GM12872 (cell line): ENCODE measurements around the gene HOXA4.

ENCODE experiments used
- TF ChIP-seq, protein P1 (sequence below): IDR thresholded peaks from 3 replicates; pipeline ENCODE4 v1.5.1; 2011; ENCODE audit warnings: low read depth, mild to moderate bottlenecking, low read length, moderate library complexity; ENCODE audit not compliant: insufficient read depth

HOXA4 gene

DNA sequence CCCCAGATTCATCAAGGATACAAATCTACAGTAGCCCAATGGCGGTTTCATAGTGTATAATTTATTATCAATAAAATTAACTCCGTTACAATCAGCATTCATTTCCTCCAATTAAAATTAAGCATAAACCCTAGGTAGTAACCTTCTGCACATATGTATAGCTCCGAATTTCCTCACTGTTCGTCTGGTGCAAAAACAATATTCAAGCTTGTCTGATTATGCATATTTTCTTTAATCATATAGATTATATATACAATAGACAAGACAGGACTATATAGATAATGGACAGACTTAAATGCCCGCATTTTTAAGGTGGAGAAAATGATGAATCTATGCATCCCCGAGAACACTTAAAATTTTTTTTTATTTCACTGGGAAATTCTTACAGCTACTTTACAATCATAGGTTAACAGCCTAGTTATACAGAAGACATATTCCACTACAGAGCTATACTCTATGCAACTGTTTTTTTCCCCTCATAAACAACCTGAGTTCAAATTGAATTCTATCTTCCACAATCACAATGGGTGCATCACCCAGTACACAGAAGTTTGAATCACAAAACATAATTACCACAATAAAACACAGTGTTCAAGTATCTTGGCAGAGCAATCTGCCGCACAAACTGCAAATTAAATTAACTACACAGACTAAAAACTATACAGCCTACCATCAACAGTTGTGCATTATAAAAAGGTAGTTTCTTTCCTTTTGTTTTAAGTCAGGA is 32.2 kb upstream of the HOXA4 start:
- TF ChIP-seq, protein P1, sequence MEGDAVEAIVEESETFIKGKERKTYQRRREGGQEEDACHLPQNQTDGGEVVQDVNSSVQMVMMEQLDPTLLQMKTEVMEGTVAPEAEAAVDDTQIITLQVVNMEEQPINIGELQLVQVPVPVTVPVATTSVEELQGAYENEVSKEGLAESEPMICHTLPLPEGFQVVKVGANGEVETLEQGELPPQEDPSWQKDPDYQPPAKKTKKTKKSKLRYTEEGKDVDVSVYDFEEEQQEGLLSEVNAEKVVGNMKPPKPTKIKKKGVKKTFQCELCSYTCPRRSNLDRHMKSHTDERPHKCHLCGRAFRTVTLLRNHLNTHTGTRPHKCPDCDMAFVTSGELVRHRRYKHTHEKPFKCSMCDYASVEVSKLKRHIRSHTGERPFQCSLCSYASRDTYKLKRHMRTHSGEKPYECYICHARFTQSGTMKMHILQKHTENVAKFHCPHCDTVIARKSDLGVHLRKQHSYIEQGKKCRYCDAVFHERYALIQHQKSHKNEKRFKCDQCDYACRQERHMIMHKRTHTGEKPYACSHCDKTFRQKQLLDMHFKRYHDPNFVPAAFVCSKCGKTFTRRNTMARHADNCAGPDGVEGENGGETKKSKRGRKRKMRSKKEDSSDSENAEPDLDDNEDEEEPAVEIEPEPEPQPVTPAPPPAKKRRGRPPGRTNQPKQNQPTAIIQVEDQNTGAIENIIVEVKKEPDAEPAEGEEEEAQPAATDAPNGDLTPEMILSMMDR, result no peak

DNA sequence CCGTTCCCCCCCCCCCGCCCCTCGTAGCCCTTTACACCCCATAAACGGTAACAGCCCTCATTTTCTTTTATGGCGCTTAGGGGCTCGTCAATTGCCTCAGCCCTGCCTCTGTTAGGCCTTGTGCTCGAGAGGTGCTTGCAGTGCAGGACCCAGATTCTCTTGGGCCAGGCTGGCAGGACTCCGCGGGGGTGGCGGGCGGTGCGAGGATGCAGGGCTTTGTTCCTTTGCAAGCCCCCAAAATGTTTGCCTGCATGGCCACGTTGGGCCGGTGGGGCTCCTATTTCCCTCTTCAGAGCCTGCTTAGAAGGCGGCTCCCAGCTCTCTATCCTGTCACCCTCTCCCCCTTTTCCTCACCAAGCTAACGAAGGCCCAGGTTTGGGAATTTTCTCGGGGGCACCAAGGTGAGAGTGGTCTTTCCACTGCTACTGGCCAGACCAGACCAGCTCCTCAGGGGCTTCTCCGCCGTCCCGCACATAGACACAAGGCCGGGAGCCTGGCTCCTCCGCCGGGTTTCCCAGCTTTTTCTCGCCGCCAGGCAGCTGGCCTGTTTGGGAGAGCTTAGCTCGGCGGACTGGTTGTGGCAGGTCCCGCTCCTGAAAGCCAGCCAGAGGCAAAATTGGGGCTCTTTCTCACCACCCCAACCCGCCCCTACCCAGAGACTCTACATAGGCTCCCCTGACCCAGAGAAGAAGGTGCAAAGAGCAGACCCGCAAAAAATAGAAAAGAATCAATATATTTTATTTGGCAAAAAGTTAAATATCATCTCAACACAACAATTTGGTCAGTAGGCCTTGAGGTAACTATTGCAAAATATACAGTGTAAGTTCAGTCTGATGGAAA is 31.4 kb upstream of the HOXA4 start:
- TF ChIP-seq, protein P1, result no peak

DNA sequence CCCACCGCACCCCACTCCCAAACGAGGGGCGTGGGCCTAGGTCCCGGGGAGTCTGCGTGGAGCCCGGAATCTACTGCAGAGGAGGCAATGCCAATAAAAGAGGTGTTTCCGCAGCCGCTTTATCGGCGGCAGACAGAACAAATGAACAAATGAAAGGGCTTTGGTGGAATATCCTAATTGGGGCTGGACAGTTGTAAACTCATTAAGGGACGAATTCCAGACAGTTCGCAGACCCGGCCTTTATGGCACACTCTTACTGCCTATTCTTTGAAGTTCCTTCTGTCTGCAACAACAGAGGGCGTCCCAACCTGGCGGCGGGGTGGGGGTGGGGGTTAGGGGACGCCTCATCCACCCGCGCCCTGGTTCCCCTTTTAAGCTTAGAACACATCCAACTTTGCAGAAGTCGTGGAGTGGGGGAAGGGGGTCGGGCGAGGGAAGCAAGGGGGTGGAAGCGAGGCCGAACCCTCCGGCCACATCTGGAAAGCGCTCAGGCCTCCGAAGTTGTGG is 30.7 kb upstream of the HOXA4 start:
- TF ChIP-seq, protein P1, result no peak

DNA sequence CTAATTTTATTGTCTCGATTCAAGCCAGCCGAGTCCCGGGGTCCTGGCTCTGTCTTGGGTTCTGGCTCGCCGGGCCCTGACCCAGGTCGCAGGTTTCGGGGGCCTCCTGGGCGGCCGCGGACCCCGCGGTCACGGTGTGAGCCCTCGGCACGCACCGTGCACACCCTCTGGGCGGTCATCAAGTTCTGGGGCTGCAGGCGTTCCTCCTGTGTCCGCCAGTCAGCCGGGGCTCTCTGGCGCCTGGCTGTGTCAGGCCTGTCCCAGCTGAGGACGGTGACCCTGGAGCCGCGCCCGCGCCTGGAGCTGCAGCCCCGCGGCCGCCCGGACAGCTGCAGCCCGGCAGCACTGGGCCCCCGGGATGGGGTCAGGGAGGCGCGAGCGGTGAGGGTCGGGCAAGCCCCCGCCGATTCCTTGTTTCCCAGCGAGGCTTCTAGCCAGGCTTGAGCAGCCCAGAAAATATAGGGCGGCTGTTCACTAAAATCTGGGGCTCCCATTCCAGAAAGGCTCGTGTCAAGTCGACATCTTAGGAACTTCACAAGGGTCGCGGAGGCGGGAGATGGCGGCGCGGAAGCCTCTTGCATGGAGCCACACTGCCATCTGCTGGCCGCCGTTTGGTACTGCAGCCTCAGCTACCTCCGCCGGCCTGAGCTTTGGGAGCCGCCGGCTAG is 30.1 kb upstream of the HOXA4 start:
- TF ChIP-seq, protein P1, result peak; percentile 97

DNA sequence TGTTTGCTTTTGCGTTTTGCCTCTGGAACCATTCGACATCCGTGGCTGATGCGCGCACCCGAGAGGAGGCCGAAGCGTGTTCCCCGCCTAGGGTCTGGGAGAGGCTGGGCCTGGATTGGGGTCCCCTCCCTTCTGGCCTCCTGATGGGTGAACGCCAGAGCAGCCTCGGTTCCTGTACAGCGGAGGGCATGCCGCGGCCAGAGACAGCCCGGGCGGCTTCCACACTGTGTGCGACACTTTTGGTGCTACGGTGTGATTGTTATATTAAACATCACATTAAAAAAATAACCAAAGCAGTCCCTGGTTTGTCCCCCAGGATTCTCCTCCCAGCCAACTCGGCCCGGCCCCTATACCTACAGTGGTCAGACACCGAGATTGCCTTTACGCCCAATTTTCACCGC is 29.6 kb upstream of the HOXA4 start:
- TF ChIP-seq, protein P1, result no peak

DNA sequence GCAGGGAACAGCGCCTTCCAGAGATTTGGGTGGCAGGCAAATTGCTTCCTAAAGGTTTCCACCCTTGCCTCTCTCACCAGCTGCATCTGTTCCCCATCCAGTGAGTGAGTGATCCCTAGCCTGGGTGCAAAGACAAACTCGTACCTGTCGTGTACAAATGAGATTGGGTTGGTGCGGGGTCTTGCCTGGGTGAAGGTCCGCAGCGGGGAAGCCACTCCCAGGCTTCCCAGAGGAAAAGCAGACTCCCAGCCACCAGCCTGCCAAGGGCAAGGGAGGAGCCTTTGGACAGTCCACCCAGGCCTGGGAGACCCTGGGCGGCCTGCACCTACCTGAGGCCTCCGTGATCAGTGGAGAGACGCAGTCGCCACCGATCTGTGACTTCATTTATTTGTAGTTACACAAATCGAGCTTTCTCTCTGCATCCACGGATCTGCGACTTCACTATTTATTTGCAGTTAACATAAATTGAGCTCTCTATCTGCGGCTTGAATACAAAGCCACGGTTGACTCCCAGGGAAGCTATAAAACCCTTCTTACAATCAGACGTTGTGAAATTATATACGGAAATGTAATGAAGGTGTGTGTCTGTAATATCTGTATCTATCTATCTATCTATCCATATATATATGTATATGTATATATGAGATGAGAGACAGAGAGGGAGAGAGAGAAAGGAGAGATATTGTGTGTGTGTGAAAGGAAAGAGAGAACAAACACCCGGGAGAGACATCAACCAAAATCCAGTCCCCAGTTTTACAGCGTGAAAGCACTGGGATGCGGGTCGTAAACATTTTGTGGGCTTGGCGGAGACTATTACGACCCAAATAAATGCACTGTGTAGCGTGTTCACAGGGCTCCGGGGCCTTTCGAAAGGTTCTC is 28.9 kb upstream of the HOXA4 start:
- TF ChIP-seq, protein P1, result no peak
